ENCODE measurements around the gene CEP41.

Gene CEP41

GRCh38 chr7:130415006-130415405, 25.8 kb downstream of the CEP41 start:
- DNase-seq = no peak

- DNase-seq = no peak
Measured at GRCh38 chr7:130413201-130413600, 27.6 kb downstream of the CEP41 start.

- DNase-seq = no peak
Measured at GRCh38 chr7:130410868-130411541, 29.8 kb downstream of the CEP41 start.

GRCh38 chr7:130409712-130410072, 31.1 kb downstream of the CEP41 start:
- no peak for DNase-seq

- DNase-seq = no peak
Measured at GRCh38 chr7:130409067-130409711, 31.6 kb downstream of the CEP41 start.

GRCh38 chr7:130405003-130405402, 35.8 kb downstream of the CEP41 start:
- DNase-seq = no peak

GRCh38 chr7:130401578-130401977, 39.2 kb downstream of the CEP41 start:
- no peak for DNase-seq

GRCh38 chr7:130401101-130401500, 39.7 kb downstream of the CEP41 start:
- no peak for DNase-seq

- DNase-seq = no peak
Measured at GRCh38 chr7:130400120-130400572, 40.7 kb downstream of the CEP41 start.

- no peak for DNase-seq
Measured at GRCh38 chr7:130398526-130399090, 42.2 kb downstream of the CEP41 start.

- DNase-seq = no peak
Measured at GRCh38 chr7:130397758-130398073, 43.1 kb downstream of the CEP41 start.

GRCh38 chr7:130397051-130397757, 43.6 kb downstream of the CEP41 start:
- no peak for DNase-seq

- DNase-seq = no peak
Measured at GRCh38 chr7:130396109-130396508, 44.7 kb downstream of the CEP41 start.

- DNase-seq = no peak
Measured at GRCh38 chr7:130395421-130395820, 45.4 kb downstream of the CEP41 start.

GRCh38 chr7:130394421-130395195, 46.2 kb downstream of the CEP41 start:
- no peak for DNase-seq

- no peak for DNase-seq
Measured at GRCh38 chr7:130393841-130394411, 46.9 kb downstream of the CEP41 start.

- DNase-seq = peak; percentile 62
Measured at GRCh38 chr7:130393101-130393561, 47.7 kb downstream of the CEP41 start.

- DNase-seq = no peak
Measured at GRCh38 chr7:130390486-130390885, 50.3 kb downstream of the CEP41 start.

GRCh38 chr7:130388671-130389070, 52.1 kb downstream of the CEP41 start:
- no peak for DNase-seq

- DNase-seq = no peak
Measured at GRCh38 chr7:130387628-130388403, 53.0 kb downstream of the CEP41 start.

GRCh38 chr7:130387306-130387627, 53.5 kb downstream of the CEP41 start:
- no peak for DNase-seq

GRCh38 chr7:130386876-130387275, 53.9 kb downstream of the CEP41 start:
- no peak for DNase-seq
